Ishikawa (cell line): ENCODE results near the gene ADGRL4.

Experiments
- CEBPB ChIP-seq: IDR thresholded peaks from 2 replicates; pipeline ENCODE4 v1.6.1; 2012
- CREB1 ChIP-seq: IDR thresholded peaks from 2 replicates; pipeline ENCODE4 v1.6.1; 2012; ENCODE audit warnings: low read depth
- EGR1 ChIP-seq: IDR thresholded peaks from 2 replicates; pipeline ENCODE4 v1.6.1; 2012
- EP300 ChIP-seq: IDR thresholded peaks from 2 replicates; pipeline ENCODE4 v1.6.1; 2012; ENCODE audit warnings: borderline replicate concordance
- FOXM1 ChIP-seq: IDR thresholded peaks from 2 replicates; pipeline ENCODE4 v1.6.1; 2012; ENCODE audit warnings: low read depth, borderline replicate concordance
- MAX ChIP-seq: IDR thresholded peaks from 2 replicates; pipeline ENCODE4 v1.6.1; 2012
- NFIC ChIP-seq: IDR thresholded peaks from 2 replicates; pipeline ENCODE4 v1.6.1; 2012
- RAD21 ChIP-seq: IDR thresholded peaks from 2 replicates; pipeline ENCODE4 v1.6.1; 2012; ENCODE audit warnings: low read depth
- REST ChIP-seq: IDR thresholded peaks from 2 replicates; pipeline ENCODE4 v1.6.1; 2012; ENCODE audit warnings: low read depth, mild to moderate bottlenecking
- TAF1 ChIP-seq: IDR thresholded peaks from 2 replicates; pipeline ENCODE4 v1.6.1; 2012; ENCODE audit warnings: low read depth, mild to moderate bottlenecking
- TCF12 ChIP-seq: IDR thresholded peaks from 2 replicates; pipeline ENCODE4 v1.6.1; 2012; ENCODE audit warnings: low read depth
- TEAD4 ChIP-seq: IDR thresholded peaks from 2 replicates; pipeline ENCODE4 v1.6.1; 2012
- USF1 ChIP-seq: IDR thresholded peaks from 2 replicates; pipeline ENCODE4 v1.6.1; 2012
- YY1 ChIP-seq: IDR thresholded peaks from 2 replicates; pipeline ENCODE4 v1.6.1; 2012; ENCODE audit warnings: low read depth
- ZBTB7A ChIP-seq: IDR thresholded peaks from 2 replicates; pipeline ENCODE4 v1.6.1; 2012; ENCODE audit warnings: low read depth

ADGRL4 gene

GRCh38 chr1:78884685-78885452 is 121.7 kb downstream of the ADGRL4 start:
- TF ChIP-seq ZBTB7A, result 0 out of 2 replicates have a peak, but pooled peaks have one; percentile 27
- no peak for TF ChIP-seq CREB1
- 0 out of 2 replicates have a peak, but pooled peaks have one; percentile 22 for TF ChIP-seq EGR1
- TF ChIP-seq TEAD4, result peak; percentile 57
- TF ChIP-seq USF1, result no peak
- no peak for TF ChIP-seq MAX
- TF ChIP-seq TAF1, result no peak
- peak; percentile 67; the same call in 1 of the 2 replicates for TF ChIP-seq FOXM1
- TF ChIP-seq YY1, result 0 out of 2 replicates have a peak, but pooled peaks have one; percentile 14
- peak; percentile 66; the same call in 1 of the 2 replicates for TF ChIP-seq EP300
- peak; percentile 82 for TF ChIP-seq TCF12
- TF ChIP-seq NFIC, result peak; percentile 84

- no peak for TF ChIP-seq TAF1
- TF ChIP-seq EP300, result no peak
- TF ChIP-seq ZBTB7A, result no peak
- TF ChIP-seq USF1, result no peak
- TF ChIP-seq NFIC, result no peak
- no peak for TF ChIP-seq MAX
- no peak for TF ChIP-seq TCF12
- TF ChIP-seq CEBPB, result no peak
- TF ChIP-seq FOXM1, result no peak
- TF ChIP-seq CREB1, result no peak
Measured at GRCh38 chr1:78880223-78880622, 126.3 kb downstream of the ADGRL4 start.

GRCh38 chr1:78871249-78871648 is 135.3 kb downstream of the ADGRL4 start:
- TF ChIP-seq TAF1, result no peak
- no peak for TF ChIP-seq CEBPB
- TF ChIP-seq USF1, result no peak
- no peak for TF ChIP-seq EP300
- no peak for TF ChIP-seq YY1
- TF ChIP-seq EGR1, result no peak
- TF ChIP-seq TCF12, result no peak
- no peak for TF ChIP-seq ZBTB7A
- TF ChIP-seq NFIC, result no peak
- no peak for TF ChIP-seq MAX
- TF ChIP-seq RAD21, result no peak
- TF ChIP-seq REST, result no peak

- TF ChIP-seq TEAD4, result no peak
- TF ChIP-seq USF1, result no peak
- TF ChIP-seq CREB1, result no peak
- no peak for TF ChIP-seq FOXM1
- TF ChIP-seq ZBTB7A, result no peak
- TF ChIP-seq YY1, result no peak
- no peak for TF ChIP-seq EP300
- no peak for TF ChIP-seq NFIC
- TF ChIP-seq CEBPB, result no peak
- no peak for TF ChIP-seq MAX
Measured at GRCh38 chr1:78869136-78869535, 137.4 kb downstream of the ADGRL4 start.

GRCh38 chr1:78864175-78864574 is 142.4 kb downstream of the ADGRL4 start:
- TF ChIP-seq EP300 (no peak), CEBPB (no peak), RAD21 (no peak), YY1 (no peak), CREB1 (no peak), TCF12 (no peak), FOXM1 (no peak), REST (no peak), ZBTB7A (no peak), NFIC (no peak), USF1 (no peak), TEAD4 (no peak), TAF1 (no peak), MAX (no peak), EGR1 (no peak)
